Heart left ventricle (tissue), 16 donors: ENCODE measurements around the gene GDPD4. TPM values are rescaled to one million over a fixed set of nuclear protein-coding genes. Genes with fewer than 3 reads are reported as not detected.

Experiments
- ATAC-seq, 4 donors: fragments of 200-7000 bp; cut with Tn5 transposase; one replicate each; pipeline ENCODE4 v1.9.1; 2020 to 2022; ENCODE audit warnings: moderate library complexity in 4 of 4, mild to moderate bottlenecking in 3 of 4, moderate number of reproducible peaks in 1 of 4
- DNase-seq, 5 donors: peaks; one replicate each; pipeline ENCODE4 v3.0.0-alpha.2; 2020
- H3K27ac ChIP-seq, 12 donors: fragments of 200-600 bp; sonication (generic) in 4 of 12; one replicate each; pipeline versions ENCODE4 v1.5.0 to v1.8.0; 2016 to 2022; ENCODE audit warnings: mild to moderate bottlenecking in 2 of 12
- H3K27me3 ChIP-seq, 9 donors: fragments of 200-600 bp; sonication (generic) in 2 of 9; one replicate each; pipeline versions ENCODE4 v1.5.1 to v1.8.0; 2016 to 2022; ENCODE audit warnings: mild to moderate bottlenecking in 3 of 9
- H3K36me3 ChIP-seq, 9 donors: fragments of 200-600 bp; sonication (generic) in 2 of 9; one replicate each; pipeline versions ENCODE4 v1.5.0 to v1.8.0; 2018 to 2022; ENCODE audit warnings: mild to moderate bottlenecking in 2 of 9
- H3K4me1 ChIP-seq, 12 donors: fragments of 200-600 bp; sonication (generic) in 4 of 12; one replicate each; pipeline versions ENCODE4 v1.5.0 to v1.8.0; 2016 to 2022; ENCODE audit warnings: mild to moderate bottlenecking in 3 of 12
- H3K4me3 ChIP-seq, 12 donors: fragments of 200-600 bp; sonication (generic) in 4 of 12; one replicate each; pipeline versions ENCODE4 v1.5.0 to v1.8.0; 2017 to 2022; ENCODE audit warnings: mild to moderate bottlenecking in 9 of 12, moderate library complexity in 4 of 12
- H3K9me3 ChIP-seq, 12 donors: fragments of 200-600 bp; sonication (generic) in 4 of 12; one replicate each; pipeline versions ENCODE4 v1.5.0 to v1.8.0; 2016 to 2022; ENCODE audit warnings: mild to moderate bottlenecking in 1 of 12
- CTCF ChIP-seq, 12 donors: fragments of 200-600 bp; sonication (generic) in 4 of 12; IDR thresholded peaks; one replicate each; pipeline versions ENCODE4 v1.5.0 to v1.8.0; 2018 to 2022; ENCODE audit warnings: antibody characterized with exemption in 12 of 12, mild to moderate bottlenecking in 5 of 12
- POLR2A ChIP-seq, 2 donors: fragments of 450-650 bp; IDR thresholded peaks; one replicate each; pipeline ENCODE4 v1.6.1; 2017; ENCODE audit warnings: antibody characterized with exemption in 2 of 2, mild to moderate bottlenecking in 2 of 2, moderate library complexity in 2 of 2
- WGBS, 4 donors: extraction: QIAGEN DNeasy Blood & Tissue Kit in 2 of 4; methylation state at CpG; one replicate each; pipeline versions ENCODE4 v1.1.5 to v1.1.7; 2013 to 2018; 5-methylcytosine and 5-hydroxymethylcytosine counted together
- intact Hi-C, 10 donors: fragments of 100-400 bp; cut with DNase I; formaldehyde crosslinking; loops; one replicate each; pipeline versions ENCODE4 v1.11.1 to v1.14.2; 2022
- polyA plus RNA-seq, 2 donors: library from polyadenylated mRNA; stranded (reverse); fragments of 200-250 nt; gene quantifications; one replicate each; pipeline ENCODE4 v1.2.3, GENCODE V29; 2013
- total RNA-seq, 9 donors: library from RNA; depleted of rRNA in 2 of 9; stranded (reverse); fragments of >200 nt in 2 of 9; fragmentation: NEBNext Ultra II Directional in 3 of 9; extraction: Animal tissue kit (Norgen Biotek cat#: 25700) in 3 of 9; gene quantifications; one replicate each; pipeline versions ENCODE4 v1.1.0 to v1.2.4, GENCODE V29; 2016 to 2023
- donor health status: ischemic (EF 13 %, LVEDD 7.1; RV severe dilation, severe dysfunction).
- donor health status: healthy with polysubstance abuse.
- donor health status: DM: no; HTN: yes; CAD: no.
- donor health status: DM: no; HTN: no; CAD: no.
- donor health status: ischemic (EF 25% LVEDD 6.9; RV normal size, moderate dysfunction).
- donor health status: ischemic (EF 25% LVEDD 5.7; RV mildly dilated, moderate dysfunction).
- donor health status: healthy.
- donor health status: DM: yes; HTN: yes; CAD: no.
- donor health status: ischemic (EF 35%, LVEDD 5.7; RV mildly dilated, moderate dysfunction).
- donor health status: nonischemic (EF 11% LVEDD 7.7; RV severe dilation, severe dysfunction).
- donor health status: DM: yes; HTN: yes; CAD: no.
- donor health status: PGD.
- donor health status: ischemic (EF 29% LVEDD 5.4; RV normal size, mild dysfunction).
- donor health status: nonischemic (EF 23%, LVEDD 6.1; RV moderate dilation, normal function).

Gene GDPD4
- total and polyA plus RNA-seq, 11 donors = 0.19 TPM; not detected in 10

- no peaks in the 10 kb centered on the region for H3K27me3 ChIP-seq
- no peak for ATAC-seq
- H3K36me3 ChIP-seq = no peaks in the 10 kb centered on the region
- H3K9me3 ChIP-seq = peaks cover 0 to 9% (median 0%) of the 10 kb centered on the region in 12 donors
- H3K4me1 ChIP-seq = no peaks in the 10 kb centered on the region
- no peak for DNase-seq
- intact Hi-C loops = no loop called here
- TF ChIP-seq CTCF (IDR thresholded peaks at IDR 0.05) (no peak), POLR2A (IDR thresholded peaks at IDR 0.05) (no peak)
- WGBS, 4 donors = 51 to 59% (median 55%) methylated on average over 2 of the region's 2 CpGs
- H3K4me3 ChIP-seq = no peak overlapping the region
- no peak overlapping the region for H3K27ac ChIP-seq
Observed at GRCh38 chr11:77278595-77279506, 22.6 kb downstream of the GDPD4 start.

GRCh38 chr11:77276271-77276670, 25.2 kb downstream of the GDPD4 start:
- Histone ChIP-seq H3K27ac (no peak overlapping the region), H3K9me3 (peaks cover 0 to 9% (median 0%) of the 10 kb centered on the region in 12 donors), H3K36me3 (no peaks in the 10 kb centered on the region), H3K4me3 (no peak overlapping the region), H3K4me1 (no peaks in the 10 kb centered on the region), H3K27me3 (no peaks in the 10 kb centered on the region)
- TF ChIP-seq POLR2A (IDR thresholded peaks at IDR 0.05) (no peak), CTCF (IDR thresholded peaks at IDR 0.05) (no peak)
- ATAC-seq (no peak), DNase-seq (no peak)
- WGBS, 4 donors = 57 to 68% (median 64%) methylated on average over 2 of the region's 2 CpGs
- intact Hi-C loops = no loop called here

- Histone ChIP-seq H3K27ac (no peak overlapping the region), H3K4me3 (no peak overlapping the region), H3K4me1 (no peaks in the 10 kb centered on the region), H3K36me3 (no peaks in the 10 kb centered on the region), H3K27me3 (peaks cover 0 to 4% (median 0%) of the 10 kb centered on the region in 9 donors), H3K9me3 (no peaks in the 10 kb centered on the region)
- DNase-seq = no peak
- ATAC-seq = no peak
- TF ChIP-seq POLR2A (IDR thresholded peaks at IDR 0.05) (no peak), CTCF (IDR thresholded peaks at IDR 0.05) (no peak)
- 66 to 74% (median 71%) methylated on average over 3 of the region's 3 CpGs for WGBS, 4 donors
- intact Hi-C loops = no loop called here
Observed at GRCh38 chr11:77270921-77271320, 30.6 kb downstream of the GDPD4 start.

GRCh38 chr11:77269484-77270123, 31.9 kb downstream of the GDPD4 start:
- ATAC-seq = no peak
- intact Hi-C loops = no loop called here
- Histone ChIP-seq H3K27ac (no peak overlapping the region), H3K9me3 (peaks cover 0 to 1% (median 0%) of the 10 kb centered on the region in 12 donors), H3K36me3 (no peaks in the 10 kb centered on the region), H3K4me3 (no peak overlapping the region), H3K4me1 (no peaks in the 10 kb centered on the region), H3K27me3 (peaks cover 0 to 4% (median 0%) of the 10 kb centered on the region in 9 donors)
- no peak for DNase-seq
- 87 to 96% (median 94%) methylated on average over 1 of the region's 1 CpG for WGBS, 4 donors
- TF ChIP-seq POLR2A (IDR thresholded peaks at IDR 0.05) = no peak
- no peak for TF ChIP-seq CTCF (IDR thresholded peaks at IDR 0.05)
